HEK293T (cell line): Measurements from ENCODE around the gene FSTL4.

Source experiments
- CTCF ChIA-PET: fragments of 350-600 bp; formaldehyde crosslinking; extraction: SDS; loops from one replicate; lab custom pipeline; 2021; ENCODE audit warnings: antibody characterized with exemption, inconsistent platforms; lab: Yijun Ruan, JAX
- POLR2A ChIA-PET: fragments of 350-600 bp; formaldehyde crosslinking; extraction: SDS; loops from one replicate; lab custom pipeline; 2020; ENCODE audit warnings: antibody characterized with exemption, inconsistent platforms; lab: Yijun Ruan, JAX
- DNase-seq: peaks from one replicate; pipeline ENCODE4 v3.0.0; 2012; ENCODE audit warnings: mixed read lengths; ENCODE audit errors: extremely low spot score
- ARNT ChIP-seq: fragments of 450-650 bp; IDR thresholded peaks from 2 replicates; pipeline ENCODE4 v1.6.1; 2017; ENCODE audit warnings: mild to moderate bottlenecking
- BHLHE40 ChIP-seq: fragments of 450-650 bp; IDR thresholded peaks from 2 replicates; pipeline ENCODE4 v1.6.1; 2016; ENCODE audit warnings: mild to moderate bottlenecking, moderate library complexity, borderline replicate concordance
- CTBP1 ChIP-seq: fragments of 450-650 bp; IDR thresholded peaks from 2 replicates; pipeline ENCODE4 v1.6.1; 2016; ENCODE audit warnings: borderline replicate concordance
- ELF4 ChIP-seq: fragments of 450-650 bp; IDR thresholded peaks from 2 replicates; pipeline ENCODE4 v1.6.1; 2017; ENCODE audit warnings: antibody characterized with exemption
- FOXA1 ChIP-seq: fragments of 450-650 bp; IDR thresholded peaks from 2 replicates; pipeline ENCODE4 v1.6.1; 2016; ENCODE audit warnings: mild to moderate bottlenecking
- FOXK2 ChIP-seq: fragments of 450-650 bp; IDR thresholded peaks from 2 replicates; pipeline ENCODE4 v1.6.1; 2016; ENCODE audit warnings: mild to moderate bottlenecking
- FOXM1 ChIP-seq: fragments of 450-650 bp; IDR thresholded peaks from 2 replicates; pipeline ENCODE4 v1.6.1; 2017; ENCODE audit warnings: mild to moderate bottlenecking, borderline replicate concordance
- HDGF ChIP-seq: fragments of 450-650 bp; IDR thresholded peaks from 2 replicates; pipeline ENCODE4 v1.6.1; 2017; ENCODE audit warnings: antibody characterized with exemption, borderline replicate concordance
- L3MBTL2 ChIP-seq: fragments of 450-650 bp; conservative IDR thresholded peaks from 2 replicates; pipeline ENCODE4 v1.6.1; 2016; ENCODE audit warnings: mild to moderate bottlenecking
- LEF1 ChIP-seq: fragments of 450-650 bp; IDR thresholded peaks from 2 replicates; pipeline ENCODE4 v1.6.1; 2017; ENCODE audit warnings: mild to moderate bottlenecking, borderline replicate concordance
- NFRKB ChIP-seq: fragments of 450-650 bp; IDR thresholded peaks from 2 replicates; pipeline ENCODE4 v1.6.1; 2016; ENCODE audit warnings: mild to moderate bottlenecking, moderate library complexity
- SP1 ChIP-seq: fragments of 450-650 bp; IDR thresholded peaks from 2 replicates; pipeline ENCODE4 v1.6.1; 2017
- SUZ12 ChIP-seq: fragments of 450-650 bp; IDR thresholded peaks from 2 replicates; pipeline ENCODE4 v1.6.1; 2016; ENCODE audit warnings: mild to moderate bottlenecking
- TARDBP ChIP-seq: fragments of 450-650 bp; IDR thresholded peaks from 2 replicates; pipeline ENCODE4 v1.6.1; 2016
- ZNF384 ChIP-seq: fragments of 450-650 bp; IDR thresholded peaks from 2 replicates; pipeline ENCODE4 v1.6.1; 2016
- TF ChIP-seq, protein P1 (sequence below): fragments of 450-650 bp; IDR thresholded peaks from 2 replicates; pipeline ENCODE4 v1.6.1; 2016

Gene FSTL4

GRCh38 chr5:133368916-133369783 lies 243.2 kb downstream of the FSTL4 start:
- DNase-seq: no peak
- ChIA-PET POLR2A (no interaction called here), CTCF (no interaction called here)
- TF ChIP-seq NFRKB (no peak), ARNT (no peak), ZNF384 (no peak), L3MBTL2 (no peak), CTBP1 (no peak), FOXM1 (no peak), BHLHE40 (no peak), TARDBP (no peak), SUZ12 (no peak), SP1 (no peak), FOXK2 (no peak), HDGF (no peak)
- TF ChIP-seq, protein P1, sequence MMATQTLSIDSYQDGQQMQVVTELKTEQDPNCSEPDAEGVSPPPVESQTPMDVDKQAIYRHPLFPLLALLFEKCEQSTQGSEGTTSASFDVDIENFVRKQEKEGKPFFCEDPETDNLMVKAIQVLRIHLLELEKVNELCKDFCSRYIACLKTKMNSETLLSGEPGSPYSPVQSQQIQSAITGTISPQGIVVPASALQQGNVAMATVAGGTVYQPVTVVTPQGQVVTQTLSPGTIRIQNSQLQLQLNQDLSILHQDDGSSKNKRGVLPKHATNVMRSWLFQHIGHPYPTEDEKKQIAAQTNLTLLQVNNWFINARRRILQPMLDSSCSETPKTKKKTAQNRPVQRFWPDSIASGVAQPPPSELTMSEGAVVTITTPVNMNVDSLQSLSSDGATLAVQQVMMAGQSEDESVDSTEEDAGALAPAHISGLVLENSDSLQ: no peak

DNA sequence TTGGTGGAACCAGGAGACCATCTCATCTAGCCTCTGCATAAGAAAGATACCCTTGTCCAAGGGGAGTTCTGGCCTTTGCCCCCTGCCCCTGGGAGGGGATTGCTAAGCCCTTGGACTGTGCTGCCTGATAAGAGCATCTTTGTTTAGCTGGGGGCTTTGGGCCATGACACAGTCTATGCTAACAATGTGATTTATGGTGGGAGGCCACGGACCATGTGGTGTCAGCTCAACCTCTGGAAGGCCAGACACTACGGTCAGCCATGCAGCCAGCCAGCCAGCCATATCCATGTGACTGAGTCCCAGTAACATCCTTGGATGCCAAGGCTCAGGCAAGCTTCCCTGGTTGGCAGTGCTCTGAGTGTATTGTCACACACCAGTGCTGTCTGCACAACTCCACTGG lies 244.4 kb downstream of the FSTL4 start:
- POLR2A ChIA-PET: interaction anchor here (1.1 kb wide), 1 partner anchor 811 kb away, joined by 3 read pairs; the partner anchor contains the start of gene RAD50
- DNase-seq: no peak
- CTCF ChIA-PET: no interaction called here
- TF ChIP-seq L3MBTL2: no peak
- no peak for TF ChIP-seq FOXA1
- TF ChIP-seq, protein P1: no peak
- TF ChIP-seq FOXM1: no peak
- no peak for TF ChIP-seq LEF1
- no peak for TF ChIP-seq TARDBP
- no peak for TF ChIP-seq HDGF
- TF ChIP-seq SUZ12: no peak
- no peak for TF ChIP-seq ELF4
- no peak for TF ChIP-seq NFRKB

DNA sequence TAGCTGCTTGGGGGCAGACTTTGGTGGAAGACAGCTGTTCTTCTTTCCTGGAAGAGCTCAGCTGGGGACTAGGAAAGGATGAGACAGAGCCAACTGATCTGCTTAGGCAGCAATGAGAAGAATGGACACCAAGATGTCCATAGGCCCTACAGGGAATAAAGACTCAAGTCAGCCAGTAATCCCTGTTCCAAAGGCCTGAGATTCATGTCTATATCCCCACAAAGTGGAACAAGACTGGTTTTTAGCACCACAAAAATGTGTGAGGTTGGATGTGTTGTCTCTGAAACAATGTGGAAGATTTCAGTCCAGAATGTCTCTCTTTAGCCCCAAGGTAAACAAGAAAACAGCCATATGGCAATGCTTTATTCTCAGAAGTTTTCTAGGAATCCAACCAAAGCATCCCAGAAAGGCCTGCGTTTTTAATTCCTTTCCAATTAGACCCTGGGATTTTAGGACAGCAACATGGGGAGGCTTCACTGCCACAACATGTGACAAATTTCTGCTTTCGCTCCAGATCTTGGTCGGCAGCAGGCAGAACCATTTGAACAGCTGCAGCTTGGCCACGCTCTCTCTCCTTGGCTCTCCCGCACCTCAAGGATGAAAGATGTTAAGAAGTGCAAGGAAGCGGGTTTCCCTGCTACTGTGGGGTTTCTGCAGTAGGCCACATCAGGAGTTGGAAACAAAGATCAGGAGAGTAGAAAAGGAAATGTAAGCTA lies 245.1 kb downstream of the FSTL4 start:
- DNase-seq: no peak
- no peak for TF ChIP-seq ARNT
- no peak for TF ChIP-seq FOXM1
- TF ChIP-seq CTBP1: no peak
- no peak for TF ChIP-seq ZNF384
- TF ChIP-seq, protein P1: no peak
- ChIA-PET POLR2A (interaction anchor here (1.1 kb wide), 1 partner anchor 810 kb away, joined by 3 read pairs; the partner anchor contains the start of gene RAD50), CTCF (interaction anchor here (1.1 kb wide), 1 partner anchor 254 kb away, joined by 3 read pairs; no protein-coding TSS in a partner anchor)

- no peak for DNase-seq
- CTCF ChIA-PET: interaction anchor here (1.1 kb wide), 1 partner anchor 253 kb away, joined by 3 read pairs; no protein-coding TSS in a partner anchor
- POLR2A ChIA-PET: no interaction called here
- TF ChIP-seq L3MBTL2 (no peak), ZNF384 (no peak), HDGF (no peak), ELF4 (no peak), LEF1 (no peak), TARDBP (no peak), SP1 (no peak), FOXK2 (no peak), CTBP1 (no peak), NFRKB (no peak), ARNT (no peak)
Measured at GRCh38 chr5:133366438-133366837, 245.9 kb downstream of the FSTL4 start.

- TF ChIP-seq ELF4 (no peak), FOXA1 (no peak), FOXM1 (no peak), TARDBP (no peak), CTBP1 (no peak), SP1 (no peak), ARNT (no peak), NFRKB (no peak), ZNF384 (no peak), L3MBTL2 (no peak), BHLHE40 (no peak), FOXK2 (no peak), HDGF (no peak), SUZ12 (no peak), LEF1 (no peak)
- TF ChIP-seq, protein P1: no peak
- POLR2A ChIA-PET: no interaction called here
- DNase-seq: no peak
- CTCF ChIA-PET: no interaction called here
Measured at GRCh38 chr5:133365738-133366137, 246.6 kb downstream of the FSTL4 start.
